ENCODE data around the gene RBM28. TPM values are rescaled to one million over a fixed set of nuclear protein-coding genes. Genes with fewer than 3 reads are reported as not detected.

The RBM28 gene
- total and polyA plus RNA-seq, 2 of the 8 experiments (the other 6 are each of a cell fraction or from before 2014, with no cell fraction given): 12.8 to 65.3 TPM

- peaks cover 0 to 3% (median 0%) of the 10 kb centered on the region in 4 experiments; a peak in 1 of 7 replicates for H3K27me3 ChIP-seq (replicated peaks in 1 of 4; ENCODE audit: control insufficient read depth in 3 of 4, extremely low read depth in 1 of 4, insufficient read depth in 3 of 4, low read length in 3 of 4)
- no peak overlapping the region for H3K23ac ChIP-seq (ENCODE audit: insufficient read length)
- no peak for DNase-seq (ENCODE audit: low read depth in 1 of 2, low spot score in 2 of 2)
- H3K23me2 ChIP-seq (ENCODE audit: low read depth, low read length): no peaks in the 10 kb centered on the region
- no peak overlapping the region for H2BK5ac ChIP-seq (ENCODE audit: low read depth, low read length)
- H2AK5ac ChIP-seq (ENCODE audit: low read depth, low read length): no peak overlapping the region
- H3K79me2 ChIP-seq (ENCODE audit: control insufficient read depth in 1 of 2, insufficient read depth in 2 of 2, low read length in 2 of 2): no peaks in the 10 kb centered on the region
- H3K4ac ChIP-seq (replicated peaks; ENCODE audit: insufficient read length, low read depth, low read length): no peak overlapping the region
- no peak overlapping the region for H3K4me2 ChIP-seq (ENCODE audit: insufficient read depth in 1 of 2, low read depth in 2 of 2, low read length in 2 of 2)
- CTCF ChIA-PET (ENCODE audit: partially characterized antibody): interaction anchor here (0.7 to 18.9 kb wide), 19 partner anchors 10 to 377 kb away, joined by 3 to 345 read pairs (median 6); partner anchors contain the start of genes IMPDH1, PRRT4 and RBM28
- no peak overlapping the region for H2BK20ac ChIP-seq (ENCODE audit: low read length)
- FAIRE-seq: no peak
- POLR2A ChIA-PET (ENCODE audit: partially characterized antibody): interaction anchor here (1.0 to 1.4 kb wide), 2 partner anchors 9 to 13 kb away, joined by 3 to 4 read pairs; no protein-coding TSS in a partner anchor
- H4K91ac ChIP-seq (replicated peaks; ENCODE audit: insufficient read length, low read length): no peak overlapping the region
- H3K9ac ChIP-seq (replicated peaks in 1 of 4; ENCODE audit: extremely low read depth in 1 of 4, low read depth in 3 of 4, low read length in 3 of 4): no peak overlapping the region
- WGBS, 2 experiments (ENCODE audit: extremely low coverage in 1 of 2, insufficient coverage in 1 of 2, insufficient read length in 1 of 2, insufficient replicate concordance in 2 of 2, low coverage in 1 of 2, low lambda C conversion rate in 2 of 2, missing lambda C conversion rate in 1 of 2): 64% methylated on average over 3 of the region's 3 CpGs; no CpG with 5 or more reads in 1 of the 2 experiments
- H3K79me1 ChIP-seq (ENCODE audit: low read depth, low read length): no peaks in the 10 kb centered on the region
- H4K20me1 ChIP-seq (replicated peaks in 1 of 2; ENCODE audit: control insufficient read depth in 1 of 2, insufficient read depth in 2 of 2, low read length in 2 of 2): no peaks in the 10 kb centered on the region
- H3K9me3 ChIP-seq (ENCODE audit: insufficient read depth in 2 of 2, low read depth in 1 of 2, low read length in 1 of 2): no peaks in the 10 kb centered on the region
- peak overlapping the region; percentile 10; the same call in 1 of the 2 replicates for H2BK12ac ChIP-seq (ENCODE audit: low read depth, low read length)
- no peak overlapping the region for H2BK120ac ChIP-seq (replicated peaks; ENCODE audit: low read depth, low read length)
- H3K4me3 ChIP-seq (ENCODE audit: extremely low read depth in 1 of 4, insufficient read depth in 2 of 4, low read depth in 3 of 4, low read length in 4 of 4): no peak overlapping the region
- H2BK15ac ChIP-seq (ENCODE audit: low read length): no peak overlapping the region
- peaks cover 0 to 12% (median 8%) of the 10 kb centered on the region in 4 experiments; a peak in 5 of 7 replicates for H3K4me1 ChIP-seq (replicated peaks in 1 of 4; ENCODE audit: control insufficient read depth in 3 of 4, insufficient read depth in 4 of 4, low read length in 3 of 4)
- H3K18ac ChIP-seq (ENCODE audit: extremely low read depth, low read length): peak overlapping the region; percentile 32; the same call in 1 of the 2 replicates
- H4K5ac ChIP-seq (ENCODE audit: insufficient read length, low read depth, low read length): peak overlapping the region; percentile 25
- no peak overlapping the region for H3K56ac ChIP-seq (replicated peaks; ENCODE audit: insufficient read length, low read depth, low read length)
- H3K27ac ChIP-seq (ENCODE audit: low read depth, low read length): no peak overlapping the region
- no peak overlapping the region for H4K8ac ChIP-seq (ENCODE audit: extremely low read depth, insufficient read depth, low read length)
- H2AFZ ChIP-seq (ENCODE audit: low read length): 0 out of 2 replicates have a peak overlapping the region, but pooled peaks have one; percentile 40
- H3K36me3 ChIP-seq (ENCODE audit: control insufficient read depth in 2 of 4, insufficient read depth in 4 of 4, low read length in 3 of 4): no peaks in the 10 kb centered on the region
- no peak overlapping the region for H3K14ac ChIP-seq (ENCODE audit: insufficient read length)
- TF ChIP-seq CBX8 (IDR thresholded peaks at IDR 0.05; ENCODE audit: borderline replicate concordance, low read depth, low read length) (no peak), POLR2AphosphoS5 (IDR thresholded peaks at IDR 0.05; ENCODE audit: low read depth, low read length) (no peak)
Measured at GRCh38 chr7:128380483-128381106, 36.9 kb upstream of the RBM28 start.
